GOT3 (cell line): Measurements from ENCODE around the gene METTL15.
"Not testable (repeated sequence)": the region's sequence is repeated elsewhere in the genome, so short reads cannot be mapped to it uniquely, and the experiment has no call there.

Experiments
- DNase-seq: peaks from one replicate; lab custom pipeline; 2025; ENCODE audit warnings: mixed read lengths; lab: John Stamatoyannopoulos, UW

The METTL15 gene

GRCh38 chr11:28209906-28210305, 101.7 kb downstream of the METTL15 start:
- DNase-seq: no peak

DNA sequence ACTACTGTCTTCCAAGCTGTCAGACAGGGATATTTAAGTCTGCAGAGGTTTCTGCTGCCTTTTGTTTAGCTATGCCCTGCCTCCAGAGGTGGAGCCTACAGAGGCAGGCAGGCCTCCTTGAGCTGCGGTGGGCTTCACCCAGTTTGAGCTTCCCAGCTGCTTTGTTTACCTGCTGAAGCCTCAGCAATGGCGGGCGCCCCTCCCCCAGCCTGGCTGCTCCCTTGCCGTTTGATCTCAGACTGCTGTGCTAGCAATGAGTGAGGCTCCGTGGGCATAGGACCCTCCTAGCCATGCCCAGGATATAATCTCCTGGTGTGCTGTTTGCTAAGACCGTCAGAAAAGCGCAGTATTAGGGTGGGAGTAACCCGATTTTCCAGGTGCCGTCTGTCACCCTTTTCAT, 113.9 kb downstream of the METTL15 start:
- DNase-seq: not testable (repeated sequence)

DNA sequence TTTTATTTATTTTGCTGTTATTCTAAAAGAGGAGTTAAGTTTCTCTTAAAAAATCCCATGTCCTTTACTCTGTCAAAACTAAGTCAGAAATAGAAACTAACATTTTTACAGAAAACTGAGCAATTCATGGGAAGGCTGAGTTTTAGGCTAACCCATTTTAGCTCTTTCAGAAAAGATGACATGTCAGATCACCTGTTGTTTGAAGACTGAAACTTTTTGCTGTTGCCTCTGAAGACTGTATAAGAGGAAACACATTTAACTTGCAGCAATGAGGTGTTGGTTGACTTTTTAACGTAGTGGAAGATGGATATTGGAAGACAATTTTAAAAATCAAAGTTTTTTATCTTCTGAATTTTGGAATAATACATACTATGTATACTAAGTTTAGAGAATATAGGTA, 115.4 kb downstream of the METTL15 start:
- no peak for DNase-seq

- no peak for DNase-seq
Observed at GRCh38 chr11:28223994-28224393, 115.8 kb downstream of the METTL15 start.

DNA sequence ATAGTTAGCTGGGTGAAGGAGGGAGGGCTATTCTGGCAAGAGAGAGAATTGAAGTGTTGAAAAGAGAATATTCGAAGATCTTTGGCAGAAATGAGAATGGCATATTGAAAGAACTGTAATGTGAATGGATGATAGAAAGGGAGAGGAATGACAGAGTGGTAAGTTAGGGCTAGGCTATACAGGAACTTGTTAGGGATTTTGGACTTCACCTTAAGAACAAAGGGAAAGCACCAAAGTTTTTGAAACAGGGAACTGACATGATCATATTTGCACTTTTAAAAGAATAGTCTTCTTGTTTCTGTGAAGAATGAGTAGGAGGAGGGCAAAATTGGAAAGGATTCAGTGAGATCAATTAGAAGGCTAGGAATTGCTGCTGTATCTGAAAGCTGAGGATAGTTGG, 119.3 kb downstream of the METTL15 start:
- DNase-seq: no peak

GRCh38 chr11:28228196-28228895, 120.2 kb downstream of the METTL15 start:
- DNase-seq: no peak

DNA sequence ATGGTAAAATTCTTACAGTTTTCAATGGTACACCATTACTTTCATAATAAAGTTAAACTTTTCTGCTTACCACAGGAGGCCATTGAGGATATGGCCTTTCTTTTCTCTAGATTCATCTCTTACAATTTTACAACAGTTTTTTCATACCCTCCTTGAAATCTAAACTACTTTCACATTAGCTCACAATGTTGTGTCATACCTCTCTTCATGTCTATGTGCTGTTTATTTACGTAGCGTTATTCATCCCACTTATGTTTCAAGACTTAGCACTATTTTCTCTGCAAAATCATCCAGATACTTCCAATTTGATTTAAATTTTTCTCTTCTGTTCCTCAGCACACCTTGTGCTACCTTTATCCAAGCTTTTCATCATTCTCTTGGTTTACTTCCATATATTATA, 123.3 kb downstream of the METTL15 start:
- DNase-seq: no peak

DNA sequence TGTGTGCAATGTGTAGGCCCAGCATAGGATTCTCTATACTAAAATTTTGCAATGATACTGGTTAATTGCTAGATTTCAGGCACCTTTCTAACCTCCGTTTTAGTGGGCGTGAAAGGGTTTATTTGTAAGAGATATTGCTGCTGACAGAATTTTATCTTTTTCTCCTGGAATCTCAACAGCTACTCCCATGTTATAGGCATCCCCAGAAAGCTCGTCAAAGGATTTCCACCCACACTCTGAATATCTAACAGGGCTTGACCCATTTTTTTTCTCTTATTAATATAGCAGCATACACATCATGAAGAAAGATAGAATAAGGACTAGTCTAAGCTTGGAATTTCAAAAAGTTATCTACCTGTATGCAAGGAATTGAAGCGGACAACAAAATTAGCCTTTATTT, 124.5 kb downstream of the METTL15 start:
- DNase-seq: no peak

DNA sequence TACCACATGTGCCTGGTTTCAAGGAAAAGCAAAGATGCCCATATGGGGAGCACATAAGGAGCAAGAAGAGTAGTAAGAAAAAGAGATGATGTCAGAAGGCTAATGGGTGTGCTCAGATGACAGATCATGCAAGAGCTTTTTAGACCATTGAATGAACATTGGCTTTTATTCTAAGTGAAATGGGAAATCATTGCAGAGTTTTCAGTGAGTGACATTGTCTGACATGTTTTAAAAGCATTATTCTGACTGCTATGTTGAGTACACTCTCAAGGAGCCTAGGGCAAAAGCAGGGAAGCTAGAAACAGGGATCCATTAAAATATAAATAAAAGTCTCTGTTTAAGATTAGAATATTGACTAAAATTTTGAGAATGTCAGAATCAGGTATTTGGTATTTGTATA, 133.6 kb downstream of the METTL15 start:
- DNase-seq: no peak

- DNase-seq: no peak
Observed at GRCh38 chr11:28242596-28242995, 134.4 kb downstream of the METTL15 start.

- no peak for DNase-seq
Observed at GRCh38 chr11:28243061-28243460, 134.9 kb downstream of the METTL15 start.

DNA sequence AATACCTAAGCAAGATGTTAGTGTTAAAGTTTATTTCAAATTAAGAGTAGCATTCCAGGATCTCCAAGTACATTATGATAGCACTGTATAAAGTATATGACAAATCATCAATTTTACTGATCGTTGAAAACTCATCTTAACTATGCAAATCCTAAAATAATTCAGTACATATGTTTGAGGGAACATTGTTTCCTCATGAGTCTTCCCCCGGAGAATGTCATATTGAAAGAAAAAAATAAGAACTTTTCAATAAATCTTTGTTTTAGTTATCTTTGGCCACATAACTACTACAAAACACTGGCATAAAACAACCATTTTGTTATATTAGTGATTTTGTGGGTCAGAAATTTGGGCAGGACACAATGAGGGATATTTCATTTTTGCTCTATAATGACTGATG, 135.4 kb downstream of the METTL15 start:
- DNase-seq: no peak

- no peak for DNase-seq
Observed at GRCh38 chr11:28245131-28245530, 136.9 kb downstream of the METTL15 start.

DNA sequence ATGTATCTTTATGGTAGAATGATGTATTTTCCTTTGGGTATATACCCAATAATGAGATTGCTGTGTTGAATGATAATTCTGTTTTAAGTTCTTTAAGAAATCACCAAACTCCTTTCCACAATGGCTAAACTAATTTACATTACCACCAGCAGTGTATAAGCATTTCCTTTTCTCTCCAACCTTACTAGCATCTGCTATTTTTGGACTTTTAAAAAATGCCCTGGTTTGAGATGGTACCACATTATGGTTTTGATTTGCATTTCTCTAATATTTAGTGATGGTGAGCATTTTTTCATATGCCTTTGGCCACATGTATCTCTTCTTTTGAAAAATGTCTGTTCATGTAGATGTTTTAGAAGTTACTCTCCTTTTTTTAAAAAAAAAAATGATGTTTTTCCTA, 142.0 kb downstream of the METTL15 start:
- DNase-seq: no peak

GRCh38 chr11:28251257-28251656, 143.1 kb downstream of the METTL15 start:
- no peak for DNase-seq

- DNase-seq: no peak
Observed at GRCh38 chr11:28257761-28258160, 149.6 kb downstream of the METTL15 start.

DNA sequence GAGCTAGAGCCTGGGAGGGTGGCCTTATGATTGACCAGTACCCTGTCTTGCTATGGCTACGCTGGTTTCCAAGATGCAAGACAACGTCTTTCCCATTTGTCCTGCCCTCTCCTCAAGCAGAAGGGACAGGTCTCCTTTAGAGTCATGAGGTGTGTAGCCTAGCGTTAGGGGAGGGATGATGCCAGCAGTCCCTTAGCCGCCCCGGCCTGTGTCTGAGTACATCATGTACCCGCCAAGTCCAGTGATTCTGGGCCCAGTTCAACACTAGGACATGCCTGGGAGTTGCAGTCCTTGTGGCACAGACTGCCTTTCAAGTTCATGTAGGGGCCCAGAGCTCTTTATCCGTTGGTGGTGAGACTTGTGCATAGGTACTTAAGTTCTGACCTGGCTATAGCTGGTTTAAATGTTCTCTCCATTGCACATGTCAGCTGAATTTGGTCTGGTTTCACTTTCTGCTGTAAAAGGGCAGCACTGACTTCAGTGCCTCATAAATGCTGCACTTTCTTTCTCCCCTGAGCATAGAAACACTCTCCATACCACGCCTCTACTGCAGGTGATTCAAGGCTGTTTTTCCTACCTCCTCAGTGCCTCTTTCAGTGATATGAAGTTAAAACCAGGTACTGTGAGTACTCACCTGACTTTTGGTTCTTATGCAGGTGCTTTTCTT, 151.1 kb downstream of the METTL15 start:
- no peak for DNase-seq

DNA sequence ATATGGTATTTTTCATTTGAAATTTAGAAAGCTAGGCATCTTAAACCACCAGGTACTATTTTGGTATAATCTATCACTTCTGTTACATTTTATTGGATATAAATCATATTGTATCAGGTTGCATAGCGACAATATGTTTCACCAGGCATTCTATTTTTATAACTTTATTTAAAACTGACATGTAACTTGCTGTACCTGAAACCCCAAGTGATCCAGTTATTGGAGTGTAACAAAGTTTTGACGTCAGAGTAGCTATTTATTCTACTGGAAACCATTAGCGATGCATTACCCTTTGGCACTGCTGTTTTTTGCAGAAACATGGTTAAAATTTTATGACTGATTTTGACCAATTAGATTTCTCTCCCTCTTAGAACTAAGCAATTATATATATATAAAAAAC, 160.7 kb downstream of the METTL15 start:
- DNase-seq: no peak

DNA sequence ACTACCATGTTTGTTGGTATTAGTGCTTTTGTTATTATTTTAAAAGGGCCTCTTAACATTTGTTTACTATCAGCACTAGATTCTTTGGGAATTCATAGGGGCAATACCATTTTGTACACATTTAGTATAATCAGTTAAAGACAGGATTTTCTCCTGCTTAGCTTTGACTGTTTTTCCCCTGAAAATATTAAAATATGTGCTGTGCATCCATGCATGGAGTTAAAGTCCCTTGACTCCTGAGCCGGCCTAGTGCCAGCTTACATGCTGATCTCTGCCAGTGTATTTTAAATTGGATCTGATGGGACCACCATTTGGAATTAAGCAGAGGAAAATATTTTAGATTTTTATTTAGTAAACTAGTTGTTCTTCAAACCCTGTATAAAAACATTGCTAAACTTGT, 161.4 kb downstream of the METTL15 start:
- DNase-seq: no peak

DNA sequence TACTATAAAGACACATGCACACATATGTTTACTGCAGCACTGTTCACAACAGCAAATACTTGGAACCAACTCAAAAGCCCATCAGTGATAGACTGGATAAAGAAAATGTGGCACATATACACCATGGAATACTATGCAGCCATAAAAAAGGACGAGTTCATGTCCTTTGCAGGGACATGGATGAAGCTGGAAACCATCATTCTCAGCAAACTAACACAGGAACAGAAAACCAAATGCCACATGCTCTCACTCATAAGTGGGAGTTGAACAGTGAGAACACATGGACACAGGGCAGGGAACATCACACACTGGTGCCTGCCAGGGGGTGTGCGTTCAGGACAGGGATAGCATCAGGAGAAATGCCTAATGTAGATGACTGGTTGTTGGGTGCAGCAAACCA, 164.1 kb downstream of the METTL15 start:
- DNase-seq: not testable (repeated sequence)

DNA sequence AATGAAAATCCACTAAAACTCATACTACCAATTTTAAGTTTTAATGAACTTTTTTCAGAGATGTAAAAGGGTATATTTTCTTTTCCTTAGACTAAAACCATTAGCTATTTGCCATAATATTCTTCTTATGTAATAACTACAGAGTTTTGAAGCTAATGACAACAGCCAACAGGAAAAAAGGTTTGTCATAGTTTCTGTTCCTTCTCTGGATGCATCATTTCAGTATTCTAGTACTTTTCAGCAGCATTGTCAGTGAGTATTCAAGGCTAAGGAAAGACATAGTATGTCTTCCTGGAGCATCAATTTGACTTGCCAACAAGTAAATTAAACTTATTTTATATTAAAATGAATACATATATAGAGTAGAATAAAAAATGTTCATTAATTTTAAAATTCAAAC, 166.0 kb downstream of the METTL15 start:
- DNase-seq: no peak

GRCh38 chr11:28284196-28284595, 176.0 kb downstream of the METTL15 start:
- DNase-seq: no peak

GRCh38 chr11:28289444-28289843, 181.3 kb downstream of the METTL15 start:
- DNase-seq: no peak

DNA sequence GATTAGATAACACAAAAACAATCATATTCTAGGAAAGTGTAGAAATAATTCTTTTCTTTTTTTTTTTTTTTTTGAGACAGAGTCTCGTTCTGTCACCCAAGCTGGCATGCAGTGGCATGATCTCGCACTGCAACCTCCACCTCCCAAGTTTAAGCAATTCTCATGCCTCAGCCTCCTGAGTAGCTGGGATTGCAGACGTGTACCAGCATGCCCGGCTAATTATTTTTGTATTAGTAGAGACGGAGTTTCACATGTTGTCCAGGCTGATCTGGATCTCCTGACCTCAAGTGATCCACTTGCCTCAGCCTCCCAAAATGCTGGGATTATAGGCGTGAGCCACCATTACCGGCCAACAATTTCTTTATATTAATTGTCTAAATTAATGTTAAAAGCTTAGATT, 182.8 kb downstream of the METTL15 start:
- not testable (repeated sequence) for DNase-seq
